ENCODE results near the gene SPTBN2. TPM values are rescaled to one million over a fixed set of nuclear protein-coding genes. Genes with fewer than 3 reads are reported as not detected.

Gene SPTBN2
- total and polyA plus RNA-seq, 4 donors = 4.7 to 16.1 (median 11.3) TPM

DNA sequence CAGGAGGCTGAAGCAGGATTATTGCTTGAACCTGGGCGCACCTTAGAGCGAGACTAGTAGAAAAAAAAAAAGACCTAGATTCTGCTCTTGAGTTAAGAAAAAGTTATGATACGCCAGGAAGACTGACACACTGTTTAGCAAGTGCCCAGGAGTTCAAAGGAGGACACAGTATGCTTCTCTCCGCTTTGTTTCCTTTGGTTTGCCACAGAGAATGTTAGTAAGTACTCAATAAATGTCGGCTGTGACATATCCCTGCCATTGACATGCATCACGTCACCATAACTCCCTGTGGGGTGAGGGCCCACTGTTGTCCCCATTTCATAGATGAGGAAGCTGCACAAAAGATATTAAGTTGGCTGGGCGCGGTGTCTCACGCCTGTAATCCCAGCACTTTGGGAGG lies 7.1 kb downstream of the SPTBN2 start:
- Histone ChIP-seq H3K9me3 (ENCODE audit: control insufficient read depth in 4 of 4, insufficient read depth in 3 of 4, low read length in 3 of 4) (no peaks in the 10 kb centered on the region), H3K27ac (ENCODE audit: low read depth in 1 of 2, low read length in 1 of 2) (no peak overlapping the region), H3K4me1 (ENCODE audit: control insufficient read depth in 5 of 5, insufficient read depth in 5 of 5, low read length in 5 of 5) (peaks cover 0 to 17% (median 0%) of the 10 kb centered on the region in 5 donors), H3K4me3 (no peak overlapping the region), H3K9ac (ENCODE audit: insufficient read depth in 1 of 2, low read length in 2 of 2) (no peak overlapping the region), H3K27me3 (ENCODE audit: control insufficient read depth in 3 of 3, insufficient read depth in 3 of 3, low read length in 2 of 3) (peaks cover 0 to 26% (median 13%) of the 10 kb centered on the region in 3 donors), H3K36me3 (ENCODE audit: control insufficient read depth in 4 of 4, insufficient read depth in 4 of 4, low read length in 4 of 4) (no peaks in the 10 kb centered on the region)
- no peak for ATAC-seq (ENCODE audit: insufficient read depth, low FRiP score)
- no peak for DNase-seq
- 94 to 97% methylated on average over 9 of the region's 9 CpGs for WGBS, 2 donors
- TF ChIP-seq, protein P1, sequence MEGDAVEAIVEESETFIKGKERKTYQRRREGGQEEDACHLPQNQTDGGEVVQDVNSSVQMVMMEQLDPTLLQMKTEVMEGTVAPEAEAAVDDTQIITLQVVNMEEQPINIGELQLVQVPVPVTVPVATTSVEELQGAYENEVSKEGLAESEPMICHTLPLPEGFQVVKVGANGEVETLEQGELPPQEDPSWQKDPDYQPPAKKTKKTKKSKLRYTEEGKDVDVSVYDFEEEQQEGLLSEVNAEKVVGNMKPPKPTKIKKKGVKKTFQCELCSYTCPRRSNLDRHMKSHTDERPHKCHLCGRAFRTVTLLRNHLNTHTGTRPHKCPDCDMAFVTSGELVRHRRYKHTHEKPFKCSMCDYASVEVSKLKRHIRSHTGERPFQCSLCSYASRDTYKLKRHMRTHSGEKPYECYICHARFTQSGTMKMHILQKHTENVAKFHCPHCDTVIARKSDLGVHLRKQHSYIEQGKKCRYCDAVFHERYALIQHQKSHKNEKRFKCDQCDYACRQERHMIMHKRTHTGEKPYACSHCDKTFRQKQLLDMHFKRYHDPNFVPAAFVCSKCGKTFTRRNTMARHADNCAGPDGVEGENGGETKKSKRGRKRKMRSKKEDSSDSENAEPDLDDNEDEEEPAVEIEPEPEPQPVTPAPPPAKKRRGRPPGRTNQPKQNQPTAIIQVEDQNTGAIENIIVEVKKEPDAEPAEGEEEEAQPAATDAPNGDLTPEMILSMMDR (IDR thresholded peaks at IDR 0.05; ENCODE audit: control extremely low read depth, extremely low read depth) = no peak

DNA sequence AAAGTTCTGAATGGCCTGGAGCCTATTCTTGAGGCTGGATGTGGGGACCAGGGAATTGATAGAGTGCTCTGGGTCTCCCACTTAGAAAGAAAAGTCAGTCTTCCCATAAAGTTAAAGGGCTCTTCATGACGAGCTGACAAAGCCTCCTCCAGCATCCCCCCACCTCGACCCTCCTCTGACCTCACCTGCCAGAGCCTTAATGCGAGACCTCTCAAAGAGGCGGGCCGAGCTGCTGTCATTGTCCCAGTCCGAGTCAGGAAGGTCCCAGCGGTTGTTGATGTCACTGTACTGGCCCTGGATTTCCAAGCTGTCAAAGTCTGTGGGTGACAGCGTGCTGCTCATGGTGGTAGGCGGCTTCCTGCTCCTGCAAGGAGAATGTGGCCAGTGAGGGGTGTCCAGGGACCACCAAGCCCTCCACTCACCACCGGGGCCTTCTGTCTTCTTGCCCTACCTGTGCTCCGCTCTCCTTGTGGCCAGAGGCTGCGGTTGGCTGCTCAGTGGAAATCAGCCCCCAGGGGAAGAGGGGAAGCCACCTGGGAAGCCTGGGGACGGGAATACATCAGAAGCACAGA lies 8.0 kb downstream of the SPTBN2 start:
- ATAC-seq (ENCODE audit: insufficient read depth, low FRiP score) (no peak), DNase-seq (no peak)
- H3K9ac ChIP-seq (ENCODE audit: insufficient read depth in 1 of 2, low read length in 2 of 2) = no peak overlapping the region
- H3K4me3 ChIP-seq = no peak overlapping the region
- no peaks in the 10 kb centered on the region for H3K36me3 ChIP-seq (ENCODE audit: control insufficient read depth in 4 of 4, insufficient read depth in 4 of 4, low read length in 4 of 4)
- peaks cover 0 to 16% (median 4%) of the 10 kb centered on the region in 3 donors for H3K27me3 ChIP-seq (ENCODE audit: control insufficient read depth in 3 of 3, insufficient read depth in 3 of 3, low read length in 2 of 3)
- H3K27ac ChIP-seq (ENCODE audit: low read depth in 1 of 2, low read length in 1 of 2) = no peak overlapping the region
- TF ChIP-seq, protein P1 (IDR thresholded peaks at IDR 0.05; ENCODE audit: control extremely low read depth, extremely low read depth) = no peak
- H3K9me3 ChIP-seq (ENCODE audit: control insufficient read depth in 4 of 4, insufficient read depth in 3 of 4, low read length in 3 of 4) = no peaks in the 10 kb centered on the region
- 86 to 90% methylated on average over 13 of the region's 13 CpGs for WGBS, 2 donors
- peaks cover 0 to 15% (median 0%) of the 10 kb centered on the region in 5 donors for H3K4me1 ChIP-seq (ENCODE audit: control insufficient read depth in 5 of 5, insufficient read depth in 5 of 5, low read length in 5 of 5)

DNA sequence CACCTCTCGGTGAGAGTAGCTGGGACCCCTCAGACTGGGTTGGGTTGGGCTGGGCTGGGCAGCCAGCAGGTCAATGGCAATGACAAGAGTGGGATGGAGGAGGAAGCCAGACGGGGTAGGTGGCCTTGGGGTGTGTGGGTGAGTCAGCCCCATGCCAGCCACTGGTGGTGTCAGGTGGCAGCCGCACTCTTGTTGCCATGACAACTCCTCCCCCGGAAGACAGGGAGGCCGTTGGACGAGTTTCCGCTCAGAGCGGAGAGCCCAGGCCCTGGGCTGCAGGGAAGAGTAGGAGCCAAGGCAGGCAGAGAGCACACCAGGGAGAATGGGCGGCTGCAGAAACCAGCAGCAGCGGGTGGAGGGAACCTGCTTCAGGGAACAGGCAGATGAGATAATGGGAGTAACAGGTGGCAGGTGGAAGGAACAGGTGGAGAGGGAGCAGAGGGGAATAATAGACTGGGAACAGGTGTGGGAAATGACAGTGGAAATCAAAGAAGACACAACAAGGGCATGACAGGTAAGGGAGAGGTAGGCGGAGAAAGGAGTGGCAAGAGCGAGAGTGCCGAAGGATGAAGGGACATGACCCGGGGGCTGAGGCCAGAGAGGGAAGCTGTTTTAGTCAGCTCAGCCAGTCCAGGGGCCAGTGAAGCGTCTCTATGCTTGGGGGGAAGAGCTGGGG lies 8.7 kb downstream of the SPTBN2 start:
- ATAC-seq (ENCODE audit: insufficient read depth, low FRiP score) = peak; percentile 69
- 60 to 65% methylated on average over 15 of the region's 15 CpGs for WGBS, 2 donors

More for the DNA sequence above, 8.7 kb downstream of the SPTBN2 start:
- Histone ChIP-seq H3K27ac (ENCODE audit: low read depth in 1 of 2, low read length in 1 of 2) (no peak overlapping the region), H3K4me1 (ENCODE audit: control insufficient read depth in 5 of 5, insufficient read depth in 5 of 5, low read length in 5 of 5) (peaks cover 0 to 8% (median 0%) of the 10 kb centered on the region in 5 donors), H3K36me3 (ENCODE audit: control insufficient read depth in 4 of 4, insufficient read depth in 4 of 4, low read length in 4 of 4) (no peaks in the 10 kb centered on the region), H3K9ac (ENCODE audit: insufficient read depth in 1 of 2, low read length in 2 of 2) (no peak overlapping the region), H3K9me3 (ENCODE audit: control insufficient read depth in 4 of 4, insufficient read depth in 3 of 4, low read length in 3 of 4) (no peaks in the 10 kb centered on the region), H3K27me3 (ENCODE audit: control insufficient read depth in 3 of 3, insufficient read depth in 3 of 3, low read length in 2 of 3) (peaks cover 0 to 10% (median 0%) of the 10 kb centered on the region in 3 donors), H3K4me3 (no peak overlapping the region)
- TF ChIP-seq, protein P1 (IDR thresholded peaks at IDR 0.05; ENCODE audit: control extremely low read depth, extremely low read depth) = no peak
- DNase-seq = peak; percentile 45 to 78 (median 75)

All from lung (tissue), 12 donors.